Urinary bladder (tissue), 4 donors: ENCODE measurements around the gene DSE. TPM values are rescaled to one million over a fixed set of nuclear protein-coding genes. Genes with fewer than 3 reads are reported as not detected.
"Not testable (repeated sequence)": the region's sequence is repeated elsewhere in the genome, so short reads cannot be mapped to it uniquely, and the experiment has no call there.

Source experiments
- DNase-seq: peaks from one replicate; pipeline ENCODE4 v3.0.0-alpha.2; 2015; ENCODE audit errors: extremely low spot score
- H3K27ac ChIP-seq: one replicate; pipeline ENCODE4 v1.5.1; 2013; ENCODE audit warnings: low read depth, mild to moderate bottlenecking, moderate library complexity
- H3K36me3 ChIP-seq: one replicate; pipeline ENCODE4 v1.6.1; 2013; ENCODE audit warnings: mild to moderate bottlenecking, moderate library complexity; ENCODE audit not compliant: insufficient read depth
- H3K4me1 ChIP-seq: one replicate; pipeline ENCODE4 v1.6.1; 2013; ENCODE audit warnings: mild to moderate bottlenecking, moderate library complexity; ENCODE audit not compliant: insufficient read depth
- H3K4me3 ChIP-seq: one replicate; pipeline ENCODE4 v1.5.1; 2013; ENCODE audit warnings: low read depth, low read length
- WGBS: extraction: QIAGEN DNeasy Blood & Tissue Kit; methylation state at CpG from one replicate; pipeline ENCODE4 v1.1.7; 2013; 5-methylcytosine and 5-hydroxymethylcytosine counted together
- polyA plus RNA-seq: library from polyadenylated mRNA; stranded (reverse); fragments of 200-250 nt; gene quantifications from one replicate; pipeline ENCODE4 v1.2.3, GENCODE V29; 2013
- total RNA-seq: library from RNA; depleted of rRNA; stranded (reverse); fragments of >200 nt; gene quantifications from one replicate; pipeline ENCODE4 v1.2.3, GENCODE V29; 2014
- donor health status: healthy with polysubstance abuse.
- donor health status: healthy.

The DSE gene
- total RNA-seq (76.5 TPM), polyA plus RNA-seq (18.4 TPM)

DNA sequence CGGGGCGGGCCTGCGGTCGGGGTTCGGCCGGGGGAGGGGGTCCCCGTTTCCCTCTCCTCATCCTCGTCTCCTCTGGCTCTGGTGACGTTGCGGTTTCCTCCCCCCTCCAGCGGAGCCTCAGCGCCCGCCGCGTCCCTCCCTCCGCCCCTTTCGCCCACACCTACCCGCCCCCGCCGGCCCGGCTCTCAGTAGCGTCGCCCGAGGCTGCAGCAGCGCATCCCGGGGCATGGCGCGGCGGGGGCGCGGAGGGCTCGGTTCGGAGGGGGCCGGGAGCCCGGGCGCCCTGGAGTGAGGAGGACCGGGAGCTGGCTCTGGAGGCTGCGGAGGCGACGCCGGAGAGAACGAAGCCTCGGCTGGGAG is at the start of gene DSE:
Gene DSE (plus strand): TSS at position 188 of the 360 bp plus-strand sequence. CDS start 28,304 bp downstream, outside the sequence.
- Histone ChIP-seq H3K27ac (peak within 1 kb of the TSS; percentile 94), H3K4me3 (peak within 1 kb of the TSS; percentile 74), H3K36me3 (no peaks in the 10 kb centered on the region), H3K4me1 (no peaks in the 10 kb centered on the region)
- peak; percentile 57 for DNase-seq
- WGBS = under 1% methylated on average over 43 of the region's 43 CpGs

DNA sequence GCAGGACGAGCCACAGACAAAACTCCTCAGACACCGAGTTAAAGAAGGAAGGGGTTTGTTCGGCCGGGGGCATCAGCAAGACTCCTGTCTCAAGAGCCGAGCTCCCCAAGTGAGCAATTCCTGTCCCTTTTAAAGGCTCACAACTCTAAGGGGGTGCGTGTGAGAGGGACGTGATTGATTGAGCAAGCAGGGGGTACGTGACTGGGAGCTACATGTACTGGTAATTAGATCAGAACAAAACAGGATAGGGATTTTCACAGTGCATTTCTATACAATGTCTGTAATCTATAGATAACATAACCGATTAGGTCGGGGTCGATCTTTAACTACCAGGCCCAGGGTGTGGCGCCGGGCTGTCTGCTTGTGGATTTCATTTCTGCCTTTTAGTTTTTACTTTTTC is 48.8 kb upstream of the DSE start:
- not testable (repeated sequence) for H3K27ac ChIP-seq, H3K4me3 ChIP-seq, H3K36me3 ChIP-seq, H3K4me1 ChIP-seq, DNase-seq
- 87% methylated on average over 13 of the region's 13 CpGs for WGBS

GRCh38 chr6:116323863-116324262 is 46.9 kb upstream of the DSE start:
- 95% methylated on average over 1 of the region's 1 CpG for WGBS
- no peaks in the 10 kb centered on the region for H3K4me1 ChIP-seq
- no peak for DNase-seq
- H3K4me3 ChIP-seq = no peak overlapping the region
- no peaks in the 10 kb centered on the region for H3K36me3 ChIP-seq
- no peak overlapping the region for H3K27ac ChIP-seq

DNA sequence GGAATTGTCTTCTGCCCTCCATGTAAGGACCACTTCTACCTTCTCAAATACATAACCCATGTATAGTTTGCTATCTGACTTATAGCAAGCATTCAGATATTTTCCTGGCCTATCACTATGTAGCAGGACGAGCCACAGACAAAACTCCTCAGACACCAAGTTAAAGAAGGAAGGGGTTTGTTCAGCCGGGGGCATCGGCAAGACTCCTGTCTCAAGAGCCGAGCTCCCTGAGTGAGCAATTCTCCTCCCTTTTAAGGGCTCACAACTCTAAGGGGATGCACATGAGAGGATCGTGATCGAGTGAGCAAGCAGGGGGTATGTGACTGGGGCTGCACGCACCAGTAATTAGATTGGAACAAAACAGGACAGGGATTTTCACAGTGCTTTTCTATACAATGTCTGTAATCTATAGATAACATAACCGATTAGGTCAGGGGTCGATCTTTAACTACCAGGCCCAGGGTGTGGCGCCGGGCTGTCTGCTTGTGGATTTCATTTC is 45.1 kb upstream of the DSE start:
- WGBS = 92% methylated on average over 11 of the region's 11 CpGs
- DNase-seq, H3K4me1 ChIP-seq, H3K4me3 ChIP-seq, H3K36me3 ChIP-seq, H3K27ac ChIP-seq: not testable (repeated sequence)

DNA sequence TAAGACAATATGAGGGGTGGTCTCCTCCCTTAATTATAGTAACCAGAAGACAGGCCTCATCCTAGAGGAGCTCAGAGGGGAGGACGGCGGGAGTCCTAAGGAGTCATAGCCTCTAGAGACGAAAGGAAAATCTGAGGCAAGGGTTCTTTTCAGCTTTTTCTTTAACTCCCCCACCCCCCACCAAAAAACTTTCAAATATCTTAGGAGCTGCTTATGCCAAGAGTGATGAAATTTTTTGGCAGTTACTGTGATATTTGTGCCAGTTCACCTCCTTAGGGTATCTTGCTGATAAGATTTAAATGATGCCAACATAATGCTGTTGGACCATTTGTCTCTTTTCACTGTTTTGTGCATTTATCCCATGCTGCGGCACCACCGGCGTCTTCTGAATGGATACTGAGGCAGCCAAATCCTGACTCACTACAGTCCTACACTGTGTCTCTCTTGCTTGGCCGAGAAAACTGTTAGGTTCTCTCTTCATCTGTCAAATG is 44.5 kb upstream of the DSE start:
- Histone ChIP-seq H3K4me1 (no peaks in the 10 kb centered on the region), H3K4me3 (no peak overlapping the region), H3K27ac (peak overlapping the region; percentile 38), H3K36me3 (no peaks in the 10 kb centered on the region)
- DNase-seq = no peak
- 51% methylated on average over 7 of the region's 7 CpGs for WGBS

DNA sequence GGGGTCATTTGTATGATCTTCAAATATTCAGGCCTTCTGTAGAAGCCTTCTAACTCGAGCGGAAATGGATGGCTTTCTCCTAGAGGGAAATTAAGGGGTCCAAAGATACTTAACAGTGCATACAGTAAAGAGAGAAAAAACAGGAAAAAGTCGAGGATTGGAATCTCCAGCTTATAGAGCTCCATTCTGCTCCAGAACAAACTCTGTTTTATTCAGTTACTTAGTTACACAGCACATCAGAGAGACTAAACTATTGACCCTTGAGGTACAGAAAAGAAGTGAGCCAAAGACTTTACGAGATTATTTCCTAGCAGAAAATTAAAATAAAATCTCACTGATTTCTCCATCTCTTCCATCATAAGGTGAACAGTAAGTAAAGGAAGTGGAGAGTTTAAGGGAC is 43.8 kb upstream of the DSE start:
- 56% methylated on average over 4 of the region's 4 CpGs for WGBS
- no peak overlapping the region for H3K27ac ChIP-seq
- no peak for DNase-seq
- no peaks in the 10 kb centered on the region for H3K36me3 ChIP-seq
- no peak overlapping the region for H3K4me3 ChIP-seq
- no peaks in the 10 kb centered on the region for H3K4me1 ChIP-seq

DNA sequence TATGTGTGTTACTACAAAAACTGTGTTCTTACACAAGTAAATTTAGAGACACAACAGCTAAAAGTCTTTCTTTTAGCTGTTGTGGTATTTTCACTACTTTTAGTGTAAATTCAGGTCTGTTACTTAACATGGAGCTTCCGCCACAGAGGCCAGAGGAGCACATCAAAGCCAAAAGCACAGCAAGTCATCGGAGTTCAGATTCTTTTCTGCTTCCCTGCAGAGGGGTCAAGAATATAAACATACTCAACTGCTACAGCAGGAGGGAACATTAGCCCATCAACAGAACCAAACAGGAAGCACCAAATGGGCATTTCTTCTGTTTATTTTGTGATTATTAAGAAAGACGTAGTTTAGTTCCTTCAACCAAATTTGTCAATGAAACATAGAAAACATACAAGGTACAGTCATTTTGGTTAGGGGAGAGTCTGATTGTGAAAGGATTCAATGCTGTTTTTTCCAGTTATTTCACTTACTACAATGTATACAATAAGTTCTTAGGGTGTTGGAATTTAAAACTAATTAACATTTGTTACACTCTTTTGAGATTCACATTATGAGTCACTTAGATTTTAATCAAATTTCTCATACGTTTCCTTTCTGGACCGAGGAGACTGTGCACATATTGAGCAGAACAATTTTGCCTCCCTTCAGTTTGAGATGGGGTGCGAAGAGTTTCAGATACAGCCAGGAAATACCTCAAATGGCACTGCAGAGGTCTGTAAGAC is 42.8 kb upstream of the DSE start:
- Histone ChIP-seq H3K4me1 (no peaks in the 10 kb centered on the region), H3K27ac (peak overlapping the region; percentile 38), H3K4me3 (no peak overlapping the region), H3K36me3 (no peaks in the 10 kb centered on the region)
- 66% methylated on average over 6 of the region's 6 CpGs for WGBS
- DNase-seq = no peak

DNA sequence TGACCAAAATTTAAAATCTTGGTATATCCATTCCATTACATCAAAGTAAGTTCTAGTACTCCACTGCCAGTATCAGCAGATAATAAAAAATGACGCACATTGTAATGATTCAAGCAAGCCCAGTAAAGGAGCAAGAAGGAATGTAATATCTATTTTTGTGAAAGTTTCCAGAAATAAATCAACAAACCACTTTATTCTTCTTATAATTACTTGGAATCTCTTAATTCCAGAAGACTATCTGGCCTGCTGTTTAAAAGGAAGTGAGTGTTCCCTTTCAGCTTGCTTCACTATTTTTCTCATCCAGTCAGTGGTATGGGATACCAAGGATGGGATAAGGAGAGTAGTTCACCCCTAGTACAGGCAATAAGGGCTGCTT is 42.2 kb upstream of the DSE start:
- Histone ChIP-seq H3K27ac (no peak overlapping the region), H3K36me3 (no peaks in the 10 kb centered on the region), H3K4me1 (no peaks in the 10 kb centered on the region), H3K4me3 (no peak overlapping the region)
- no peak for DNase-seq
- 31% methylated on average over 1 of the region's 1 CpG for WGBS

DNA sequence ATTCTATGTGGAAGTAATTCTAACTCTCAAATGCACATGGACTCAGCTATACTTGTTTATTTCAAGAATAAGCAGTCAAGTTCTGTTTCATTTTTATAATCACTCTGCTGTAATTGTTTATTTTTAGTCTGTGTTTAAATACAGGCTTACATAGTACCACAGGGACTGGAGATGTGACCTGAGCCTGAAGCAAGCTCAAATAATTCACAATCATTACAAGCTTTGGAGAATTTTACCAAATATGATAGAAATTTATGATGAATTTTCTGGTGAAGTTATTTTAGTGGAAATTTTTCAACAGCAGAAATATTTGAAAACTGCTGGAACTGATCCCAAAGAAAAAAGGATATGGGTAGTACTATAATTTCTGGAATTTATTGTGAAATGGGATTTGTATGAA is 41.6 kb upstream of the DSE start:
- Histone ChIP-seq H3K27ac (no peak overlapping the region), H3K4me3 (no peak overlapping the region), H3K4me1 (no peaks in the 10 kb centered on the region), H3K36me3 (no peaks in the 10 kb centered on the region)
- no peak for DNase-seq

- Histone ChIP-seq H3K4me1 (no peaks in the 10 kb centered on the region), H3K27ac (no peak overlapping the region), H3K4me3 (no peak overlapping the region), H3K36me3 (no peaks in the 10 kb centered on the region)
- WGBS = 94% methylated on average over 1 of the region's 1 CpG
- DNase-seq = no peak
Observed at GRCh38 chr6:116330511-116330910, 40.2 kb upstream of the DSE start.

DNA sequence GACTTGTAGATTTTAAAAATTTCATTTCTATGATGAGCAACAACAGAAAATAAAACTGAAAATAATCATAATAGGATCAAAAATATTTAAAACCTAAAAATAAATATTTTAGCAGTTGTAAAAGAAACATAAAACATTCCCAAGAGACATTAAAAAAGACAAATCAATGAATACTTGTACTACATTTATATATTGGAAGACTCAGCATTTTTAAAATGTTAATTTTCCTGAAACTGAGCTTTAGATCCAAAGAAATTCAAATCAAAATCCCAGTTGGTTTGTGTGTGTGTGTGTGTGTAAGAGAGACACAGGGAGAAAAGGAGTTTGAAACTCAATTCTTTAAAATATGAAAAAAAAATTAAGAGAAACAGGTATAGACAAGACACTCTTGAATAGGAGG is 38.7 kb upstream of the DSE start:
- Histone ChIP-seq H3K4me3 (no peak overlapping the region), H3K36me3 (no peaks in the 10 kb centered on the region), H3K4me1 (no peaks in the 10 kb centered on the region), H3K27ac (no peak overlapping the region)
- DNase-seq = no peak

GRCh38 chr6:116334638-116335409 is 35.9 kb upstream of the DSE start:
- not testable (repeated sequence) for DNase-seq, H3K4me3 ChIP-seq, H3K36me3 ChIP-seq, H3K4me1 ChIP-seq, H3K27ac ChIP-seq

GRCh38 chr6:116335612-116336215 is 35.0 kb upstream of the DSE start:
- 92% methylated on average over 1 of the region's 1 CpG for WGBS

GRCh38 chr6:116338943-116339342 is 31.8 kb upstream of the DSE start:
- H3K27ac ChIP-seq = no peak overlapping the region
- 81% methylated on average over 2 of the region's 2 CpGs for WGBS
- no peak overlapping the region for H3K4me3 ChIP-seq
- no peaks in the 10 kb centered on the region for H3K36me3 ChIP-seq
- H3K4me1 ChIP-seq = no peaks in the 10 kb centered on the region
- no peak for DNase-seq

More at GRCh38 chr6:116335612-116336215, 35.0 kb upstream of the DSE start:
- Histone ChIP-seq H3K27ac (no peak overlapping the region), H3K36me3 (no peaks in the 10 kb centered on the region), H3K4me3 (no peak overlapping the region), H3K4me1 (no peaks in the 10 kb centered on the region)
- DNase-seq = no peak
